ENCODE results near the gene PLXND1.

GRCh38 chr3:129611812-129612533 is 5.5 kb upstream of the PLXND1 start:
- no peak for TF ChIP-seq CTCF (IDR thresholded peaks at IDR 0.05; ENCODE audit: poor library complexity, severe bottlenecking)
- no peak for TF ChIP-seq EZH2 (IDR thresholded peaks at IDR 0.05; ENCODE audit: borderline replicate concordance, insufficient read depth, low read length, poor library complexity, severe bottlenecking)
- no peak for TF ChIP-seq POLR2AphosphoS5 (IDR thresholded peaks at IDR 0.05)
- no peak for TF ChIP-seq TAF1 (IDR thresholded peaks at IDR 0.05; ENCODE audit: low read depth)
- TF ChIP-seq RAD21 (conservative IDR thresholded peaks at IDR 0.05), result no peak
- TF ChIP-seq SMC3 (conservative IDR thresholded peaks at IDR 0.05; ENCODE audit: poor library complexity), result no peak
